HG03196 (cell line): ENCODE results near the gene CARD10.

ENCODE experiments used
- ATAC-seq: cut with Tn5 transposase; IDR thresholded peaks from one replicate; pipeline ENCODE4 v1.9.1; 2021; ENCODE audit not compliant: unreplicated experiment

Gene CARD10

GRCh38 chr22:37443977-37444376, 75.2 kb downstream of the CARD10 start:
- ATAC-seq: no peak

DNA sequence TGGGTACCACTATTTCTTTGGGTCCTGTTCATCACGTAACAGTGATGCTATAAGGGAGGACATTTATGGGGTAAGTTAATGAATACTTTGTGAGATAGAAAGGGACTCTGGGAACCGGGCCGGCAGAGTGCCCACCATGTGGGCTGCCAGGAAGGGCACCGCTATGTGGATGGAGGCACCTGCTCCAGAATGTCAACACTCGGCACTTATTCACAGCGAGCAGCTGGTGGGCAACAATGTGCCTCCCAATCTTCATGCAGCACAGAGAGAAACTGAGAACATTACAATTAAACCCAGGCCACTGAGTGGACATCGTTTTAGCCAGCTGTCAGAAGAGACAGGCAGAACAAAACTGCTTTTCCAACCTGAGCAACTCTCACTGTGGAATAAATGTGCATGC, 76.1 kb downstream of the CARD10 start:
- no peak for ATAC-seq

DNA sequence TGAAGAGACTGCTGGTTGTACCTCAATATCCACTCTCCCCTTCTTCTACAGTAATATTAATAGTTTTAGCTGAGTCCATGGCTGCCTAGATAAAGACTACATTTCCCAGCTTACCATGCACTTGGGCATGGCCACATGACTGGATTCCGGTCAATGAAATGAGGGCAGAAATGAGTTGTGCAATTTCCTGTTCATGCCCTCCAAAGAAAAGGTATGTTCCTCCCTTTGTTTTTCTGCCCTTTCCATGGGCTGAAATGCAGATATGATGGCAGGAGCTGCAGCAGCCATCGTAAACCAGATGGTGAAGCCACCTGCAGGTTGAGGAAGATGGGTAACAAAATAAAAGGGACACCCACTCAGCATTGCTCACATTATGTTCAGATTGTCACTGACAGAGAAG, 76.7 kb downstream of the CARD10 start:
- no peak for ATAC-seq

DNA sequence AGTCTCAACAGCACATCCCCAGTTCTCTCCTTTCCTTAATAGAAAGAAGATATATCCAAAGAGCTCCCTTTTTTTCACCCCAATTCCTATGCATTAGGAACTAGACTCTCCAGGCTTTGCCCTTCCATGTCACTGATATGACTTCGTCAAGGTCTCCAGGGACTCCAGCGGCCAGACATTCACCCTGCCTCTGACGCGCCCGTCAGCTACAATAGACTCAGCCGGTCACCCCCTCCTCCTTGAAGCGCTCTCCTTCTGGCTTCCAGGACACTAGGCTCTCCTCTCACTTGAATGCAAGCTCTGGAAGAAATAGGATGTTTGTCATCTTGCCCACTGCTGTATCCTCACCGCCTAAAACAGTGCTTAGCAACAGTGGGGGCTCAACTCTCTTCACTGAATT, 77.1 kb downstream of the CARD10 start:
- ATAC-seq: no peak

DNA sequence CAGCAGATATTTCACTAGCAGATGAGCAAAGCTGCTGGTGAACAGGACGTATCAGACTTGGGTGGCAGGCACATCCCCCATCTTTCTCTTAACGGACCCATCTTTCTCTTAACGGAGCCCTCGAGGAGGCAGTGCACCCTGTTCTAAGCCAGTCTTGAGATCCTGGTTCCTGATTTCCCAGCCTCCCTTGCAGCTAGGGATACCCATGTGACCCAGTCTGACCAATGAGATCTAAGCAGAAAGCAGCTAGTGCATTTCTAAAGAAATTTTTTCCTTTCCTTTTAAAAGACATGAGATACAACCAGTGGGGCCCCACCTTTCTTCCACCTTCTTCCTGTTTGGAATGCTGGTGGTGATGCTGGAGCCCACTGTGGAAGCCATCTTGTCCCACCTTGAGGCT, 78.3 kb downstream of the CARD10 start:
- ATAC-seq: no peak
